H9 (cell line): ENCODE results near the gene DAD1. TPM values are rescaled to one million over a fixed set of nuclear protein-coding genes. Genes with fewer than 3 reads are reported as not detected.

Experiments
- DNase-seq: peaks from one replicate; pipeline ENCODE4 v3.0.0-alpha.2; 2017
- H2AFZ ChIP-seq: one replicate; pipeline ENCODE4 v1.6.1; 2013; ENCODE audit warnings: mild to moderate bottlenecking, low read length, control low read depth, moderate library complexity
- H2AK5ac ChIP-seq: 2 replicates; pipeline ENCODE4 v1.6.1; 2013; ENCODE audit warnings: low read length, control low read depth, mixed read lengths; ENCODE audit not compliant: insufficient read length
- H2BK120ac ChIP-seq: one replicate; pipeline ENCODE4 v1.6.1; 2013; ENCODE audit warnings: low read depth, mild to moderate bottlenecking, low read length, control low read depth, inconsistent platforms; ENCODE audit not compliant: poor library complexity, severe bottlenecking
- H2BK12ac ChIP-seq: 2 replicates; pipeline ENCODE4 v1.6.1; 2013; ENCODE audit warnings: low read length, control low read depth, mixed read lengths, low read depth; ENCODE audit not compliant: insufficient read length
- H2BK15ac ChIP-seq: 2 replicates; pipeline ENCODE4 v1.6.1; 2013; ENCODE audit warnings: low read depth, low read length, control low read depth
- H2BK20ac ChIP-seq: one replicate; pipeline ENCODE4 v1.6.1; 2013; ENCODE audit warnings: low read depth, mild to moderate bottlenecking, low read length, control low read depth, inconsistent platforms; ENCODE audit not compliant: poor library complexity, severe bottlenecking
- H2BK5ac ChIP-seq: 2 replicates; pipeline ENCODE4 v1.6.1; 2013; ENCODE audit warnings: low read length, control low read depth, mixed read lengths; ENCODE audit not compliant: insufficient read length
- H3K14ac ChIP-seq: 2 replicates; pipeline ENCODE4 v1.6.1; 2013; ENCODE audit warnings: low read length, control low read depth; ENCODE audit not compliant: insufficient read depth
- H3K18ac ChIP-seq: 2 replicates; pipeline ENCODE4 v1.6.1; 2013; ENCODE audit warnings: low read depth, mild to moderate bottlenecking, mixed read lengths, low read length, control low read depth; ENCODE audit not compliant: insufficient read length
- H3K23ac ChIP-seq: 2 replicates; pipeline ENCODE4 v1.6.1; 2013; ENCODE audit warnings: low read length, control low read depth, mixed read lengths, low read depth; ENCODE audit not compliant: insufficient read length
- H3K23me2 ChIP-seq: 2 replicates; pipeline ENCODE4 v1.6.1; 2013; ENCODE audit warnings: low read depth, mild to moderate bottlenecking, mixed read lengths, low read length, control low read depth; ENCODE audit not compliant: insufficient read length, poor library complexity, severe bottlenecking
- H3K27ac ChIP-seq: 2 replicates; pipeline ENCODE4 v1.5.1; 2013; ENCODE audit warnings: low read length, control low read depth, mixed read lengths, low read depth; ENCODE audit not compliant: insufficient read length
- H3K27me3 ChIP-seq: 2 replicates; pipeline ENCODE4 v1.6.1; 2013; ENCODE audit warnings: low read length, control low read depth, inconsistent platforms; ENCODE audit not compliant: insufficient read depth
- H3K4ac ChIP-seq: 2 replicates; pipeline ENCODE4 v1.6.1; 2013; ENCODE audit warnings: low read depth, mild to moderate bottlenecking, control low read depth, inconsistent platforms, low read length, moderate library complexity
- H3K4me1 ChIP-seq: 2 replicates; pipeline ENCODE4 v1.6.1; 2013; ENCODE audit warnings: low read length, control low read depth, inconsistent platforms; ENCODE audit not compliant: insufficient read depth
- H3K4me2 ChIP-seq: 2 replicates; pipeline ENCODE4 v1.6.1; 2013; ENCODE audit warnings: low read length, control low read depth, mixed read lengths; ENCODE audit not compliant: insufficient read length, insufficient read depth
- H3K56ac ChIP-seq: 2 replicates; pipeline ENCODE4 v1.6.1; 2013; ENCODE audit warnings: low read depth, mild to moderate bottlenecking, mixed read lengths, low read length, control low read depth; ENCODE audit not compliant: insufficient read length
- H3K79me1 ChIP-seq: 2 replicates; pipeline ENCODE4 v1.6.1; 2013; ENCODE audit warnings: low read depth, mild to moderate bottlenecking, moderate library complexity, low read length, control low read depth, inconsistent platforms; ENCODE audit not compliant: insufficient read depth, poor library complexity, severe bottlenecking
- H3K79me2 ChIP-seq: 2 replicates; pipeline ENCODE4 v1.6.1; 2013; ENCODE audit warnings: low read length, control low read depth, inconsistent platforms; ENCODE audit not compliant: insufficient read depth
- H3K9ac ChIP-seq: 2 replicates; pipeline ENCODE4 v1.6.1; 2013; ENCODE audit warnings: low read length, control low read depth, mixed read lengths; ENCODE audit not compliant: insufficient read length; ENCODE audit errors: extremely low read depth
- H3K9me3 ChIP-seq: one replicate; pipeline ENCODE4 v1.6.1; 2013; ENCODE audit warnings: low read depth, low read length, inconsistent platforms; ENCODE audit not compliant: control insufficient read depth
- H3T11ph ChIP-seq: one replicate; pipeline ENCODE4 v1.6.1; 2013; ENCODE audit warnings: mild to moderate bottlenecking, low read length, control low read depth, inconsistent platforms
- H4K20me1 ChIP-seq: one replicate; pipeline ENCODE4 v1.6.1; 2013; ENCODE audit not compliant: control insufficient read depth, insufficient read length, insufficient read depth
- H4K5ac ChIP-seq: 2 replicates; pipeline ENCODE4 v1.6.1; 2013; ENCODE audit warnings: low read depth, mild to moderate bottlenecking, mixed read lengths, low read length, control low read depth; ENCODE audit not compliant: insufficient read length
- H4K8ac ChIP-seq: replicated peaks from 2 replicates; pipeline ENCODE4 v1.6.1; 2013; ENCODE audit warnings: low read length, control low read depth, mixed read lengths, low read depth; ENCODE audit not compliant: insufficient read length
- H4K91ac ChIP-seq: 2 replicates; pipeline ENCODE4 v1.6.1; 2013; ENCODE audit warnings: low read depth, mild to moderate bottlenecking, moderate library complexity, mixed read lengths, low read length, control low read depth; ENCODE audit not compliant: insufficient read length
- H3K27ac Mint-ChIP-seq, 3 experiments: 2 replicates in 2 of 3; 3 replicates in 1 of 3; pipeline ENCODE4 v1.8.0; 2020 to 2021; ENCODE audit warnings: mixed read lengths in 3 of 3, mild to moderate bottlenecking in 1 of 3, moderate library complexity in 1 of 3
- H3K27me3 Mint-ChIP-seq: 2 replicates; pipeline ENCODE4 v1.8.0; 2021; ENCODE audit warnings: low read depth, mild to moderate bottlenecking, moderate library complexity, mixed read lengths
- H3K36me3 Mint-ChIP-seq, 3 experiments: 2 replicates in 2 of 3; 3 replicates in 1 of 3; pipeline ENCODE4 v1.8.0; 2020 to 2021; ENCODE audit warnings: low read depth in 3 of 3, mixed read lengths in 3 of 3; ENCODE audit not compliant: insufficient read depth in 1 of 3
- H3K4me1 Mint-ChIP-seq, 2 experiments: 2 replicates each; pipeline ENCODE4 v1.8.0; 2020; ENCODE audit warnings: mixed read lengths in 2 of 2
- H3K4me3 Mint-ChIP-seq, 2 experiments: 2 replicates in 1 of 2; 3 replicates in 1 of 2; pipeline ENCODE4 v1.8.0; 2020 to 2021; ENCODE audit warnings: mild to moderate bottlenecking in 2 of 2, mixed read lengths in 2 of 2, moderate library complexity in 1 of 2
- H3K9me3 Mint-ChIP-seq, 2 experiments: 2 replicates in 1 of 2; 3 replicates in 1 of 2; pipeline ENCODE4 v1.8.0; 2020; ENCODE audit warnings: mild to moderate bottlenecking in 2 of 2, mixed read lengths in 2 of 2, moderate library complexity in 1 of 2
- WGBS: extraction: QIAGEN DNeasy Blood & Tissue Kit; methylation state at CpG from one replicate; pipeline ENCODE4 v1.1.7; 2013; ENCODE audit warnings: missing lambda C conversion rate, low lambda C conversion rate, mixed read lengths; ENCODE audit not compliant: insufficient read length; ENCODE audit errors: extremely low coverage; 5-methylcytosine and 5-hydroxymethylcytosine counted together
- total RNA-seq: library from RNA; stranded (reverse); gene quantifications from 2 replicates; pipeline ENCODE4 v1.2.1, GENCODE V29; 2021
- TF ChIP-seq, protein P1 (sequence below): fragments of 200-600 bp; sonication (generic); conservative IDR thresholded peaks from 3 replicates; pipeline ENCODE4 v1.8.0; 2021; ENCODE audit warnings: antibody characterized with exemption, mild to moderate bottlenecking

Gene DAD1
- total RNA-seq, 1 experiment from 2014 or later: 127 TPM

- Histone ChIP-seq H4K20me1 (no peaks in the 10 kb centered on the region), H2BK120ac (no peak overlapping the region), H4K5ac (no peak overlapping the region), H3K23ac (no peak overlapping the region), H2BK20ac (no peak overlapping the region), H3K4me1 (no peaks in the 10 kb centered on the region; the same call in 1 of the 2 replicates), H3K4me2 (no peak overlapping the region), H2BK5ac (no peak overlapping the region), H3K18ac (no peak overlapping the region), H3K23me2 (no peaks in the 10 kb centered on the region), H3K9me3 (no peaks in the 10 kb centered on the region), H4K8ac (no peak overlapping the region), H2AK5ac (no peak overlapping the region), H2BK15ac (no peak overlapping the region), H3K9ac (no peak overlapping the region), H4K91ac (no peak overlapping the region), H3K4ac (no peak overlapping the region), H2AFZ (no peak overlapping the region), H3K56ac (no peak overlapping the region), H3K27ac (no peak overlapping the region), H3K27me3 (no peaks in the 10 kb centered on the region), H3K79me2 (peaks cover 7% of the 10 kb centered on the region; the same call in 1 of the 2 replicates), H2BK12ac (no peak overlapping the region), H3T11ph (no peak overlapping the region), H3K79me1 (peaks cover 11% of the 10 kb centered on the region), H3K14ac (no peak overlapping the region)
- Mint-ChIP-seq H3K27ac (peak overlapping the region; percentile 3 to 72 (median 10); a peak in 5 of 7 replicates), H3K4me3 (no peak overlapping the region), H3K27me3 (no peaks in the 10 kb centered on the region), H3K9me3 (no peaks in the 10 kb centered on the region), H3K4me1 (peaks cover 3 to 4% of the 10 kb centered on the region in 2 experiments; a peak in 1 of 4 replicates), H3K36me3 (peaks cover 8 to 14% (median 9%) of the 10 kb centered on the region in 3 experiments; a peak in 6 of 7 replicates)
- no peak for DNase-seq
- no CpG with 5 or more reads among the region's 2 CpGs for WGBS
- TF ChIP-seq, protein P1, sequence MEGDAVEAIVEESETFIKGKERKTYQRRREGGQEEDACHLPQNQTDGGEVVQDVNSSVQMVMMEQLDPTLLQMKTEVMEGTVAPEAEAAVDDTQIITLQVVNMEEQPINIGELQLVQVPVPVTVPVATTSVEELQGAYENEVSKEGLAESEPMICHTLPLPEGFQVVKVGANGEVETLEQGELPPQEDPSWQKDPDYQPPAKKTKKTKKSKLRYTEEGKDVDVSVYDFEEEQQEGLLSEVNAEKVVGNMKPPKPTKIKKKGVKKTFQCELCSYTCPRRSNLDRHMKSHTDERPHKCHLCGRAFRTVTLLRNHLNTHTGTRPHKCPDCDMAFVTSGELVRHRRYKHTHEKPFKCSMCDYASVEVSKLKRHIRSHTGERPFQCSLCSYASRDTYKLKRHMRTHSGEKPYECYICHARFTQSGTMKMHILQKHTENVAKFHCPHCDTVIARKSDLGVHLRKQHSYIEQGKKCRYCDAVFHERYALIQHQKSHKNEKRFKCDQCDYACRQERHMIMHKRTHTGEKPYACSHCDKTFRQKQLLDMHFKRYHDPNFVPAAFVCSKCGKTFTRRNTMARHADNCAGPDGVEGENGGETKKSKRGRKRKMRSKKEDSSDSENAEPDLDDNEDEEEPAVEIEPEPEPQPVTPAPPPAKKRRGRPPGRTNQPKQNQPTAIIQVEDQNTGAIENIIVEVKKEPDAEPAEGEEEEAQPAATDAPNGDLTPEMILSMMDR: no peak
Observed at GRCh38 chr14:22579236-22579635, 9.8 kb downstream of the DAD1 start.
